GM19238 (cell line): ENCODE measurements around the gene KRTAP5-7.
"Not testable (repeated sequence)": the region's sequence is repeated elsewhere in the genome, so short reads cannot be mapped to it uniquely, and the experiment has no call there.

ENCODE experiments used
- DNase-seq: peaks from one replicate; pipeline ENCODE4 v3.0.0; 2011; ENCODE audit warnings: low spot score; ENCODE audit not compliant: insufficient read length

Gene KRTAP5-7

GRCh38 chr11:71556018-71556417 lies 29.0 kb downstream of the KRTAP5-7 start:
- no peak for DNase-seq

GRCh38 chr11:71557257-71557656 lies 30.2 kb downstream of the KRTAP5-7 start:
- no peak for DNase-seq

GRCh38 chr11:71558996-71559395 lies 31.9 kb downstream of the KRTAP5-7 start:
- DNase-seq: no peak

DNA sequence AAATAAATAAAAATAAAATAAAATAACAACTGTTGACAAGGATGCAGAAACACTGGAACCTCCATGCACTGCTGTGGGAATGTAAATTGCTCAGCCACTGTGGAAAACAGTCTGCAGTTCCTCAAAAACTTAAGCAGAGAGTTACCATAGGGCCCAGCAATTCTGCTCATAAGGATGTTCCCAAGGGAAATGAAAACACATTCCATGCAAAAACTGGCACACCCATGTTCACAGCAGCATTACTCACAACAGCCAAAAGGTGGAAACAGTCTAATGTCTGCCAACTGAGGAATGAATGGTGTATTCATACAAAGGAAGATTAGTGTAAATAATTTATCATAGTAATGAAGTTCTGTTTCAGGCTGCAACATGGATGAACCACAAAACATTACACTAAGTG lies 35.1 kb downstream of the KRTAP5-7 start:
- no peak for DNase-seq

DNA sequence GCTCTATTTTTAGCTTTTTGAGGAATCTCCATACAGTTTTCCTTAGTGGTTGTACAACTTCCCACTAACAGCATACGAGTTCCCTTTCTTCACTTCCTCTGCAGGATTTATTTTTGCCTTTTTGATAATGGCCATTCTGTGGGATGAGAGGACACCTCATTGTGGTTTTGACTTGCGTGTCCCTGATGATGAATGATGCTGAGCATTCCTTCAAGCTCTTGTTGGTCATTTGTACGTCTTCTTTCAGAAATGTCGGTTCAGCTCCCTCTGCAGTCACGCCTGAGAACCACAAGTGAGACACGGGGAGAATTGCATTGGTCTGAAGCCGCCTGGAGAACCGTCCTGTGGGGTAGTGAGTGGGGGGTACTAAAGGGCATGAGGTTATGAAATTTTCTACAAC lies 36.3 kb downstream of the KRTAP5-7 start:
- DNase-seq: peak; percentile 40

GRCh38 chr11:71564430-71564829 lies 37.4 kb downstream of the KRTAP5-7 start:
- no peak for DNase-seq

GRCh38 chr11:71565263-71565662 lies 38.2 kb downstream of the KRTAP5-7 start, which contains the start of gene KRTAP5-10:
Gene KRTAP5-10, plus strand, starts transcription at chr11:71565563. Its CDS starts 25 bp downstream, at chr11:71565588.
- DNase-seq: no peak

DNA sequence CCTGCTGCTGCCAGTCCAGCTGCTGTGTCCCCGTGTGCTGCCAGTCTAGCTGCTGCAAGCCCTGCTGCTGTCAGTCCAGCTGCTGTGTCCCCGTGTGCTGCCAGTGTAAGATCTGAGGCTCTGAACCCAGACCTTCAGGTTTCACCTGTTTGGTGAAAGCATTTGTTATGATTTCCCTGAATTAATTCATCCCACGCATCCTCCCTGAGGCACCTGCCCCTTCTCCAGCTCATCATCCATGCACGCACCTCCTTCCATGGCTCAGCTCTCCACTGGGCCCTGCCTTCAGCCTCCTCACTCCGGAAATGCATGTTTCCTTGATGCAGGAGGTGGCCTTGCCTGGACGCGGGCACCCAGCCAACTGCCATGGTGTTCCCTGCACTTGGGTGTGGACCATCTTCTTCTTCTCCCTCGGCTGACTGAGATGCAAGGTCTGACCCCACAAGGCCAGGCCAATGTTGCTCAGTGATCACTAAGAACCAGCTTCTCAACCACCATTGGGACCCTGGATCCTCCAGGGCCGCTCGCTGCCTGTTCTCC lies 39.1 kb downstream of the KRTAP5-7 start:
- DNase-seq: no peak

DNA sequence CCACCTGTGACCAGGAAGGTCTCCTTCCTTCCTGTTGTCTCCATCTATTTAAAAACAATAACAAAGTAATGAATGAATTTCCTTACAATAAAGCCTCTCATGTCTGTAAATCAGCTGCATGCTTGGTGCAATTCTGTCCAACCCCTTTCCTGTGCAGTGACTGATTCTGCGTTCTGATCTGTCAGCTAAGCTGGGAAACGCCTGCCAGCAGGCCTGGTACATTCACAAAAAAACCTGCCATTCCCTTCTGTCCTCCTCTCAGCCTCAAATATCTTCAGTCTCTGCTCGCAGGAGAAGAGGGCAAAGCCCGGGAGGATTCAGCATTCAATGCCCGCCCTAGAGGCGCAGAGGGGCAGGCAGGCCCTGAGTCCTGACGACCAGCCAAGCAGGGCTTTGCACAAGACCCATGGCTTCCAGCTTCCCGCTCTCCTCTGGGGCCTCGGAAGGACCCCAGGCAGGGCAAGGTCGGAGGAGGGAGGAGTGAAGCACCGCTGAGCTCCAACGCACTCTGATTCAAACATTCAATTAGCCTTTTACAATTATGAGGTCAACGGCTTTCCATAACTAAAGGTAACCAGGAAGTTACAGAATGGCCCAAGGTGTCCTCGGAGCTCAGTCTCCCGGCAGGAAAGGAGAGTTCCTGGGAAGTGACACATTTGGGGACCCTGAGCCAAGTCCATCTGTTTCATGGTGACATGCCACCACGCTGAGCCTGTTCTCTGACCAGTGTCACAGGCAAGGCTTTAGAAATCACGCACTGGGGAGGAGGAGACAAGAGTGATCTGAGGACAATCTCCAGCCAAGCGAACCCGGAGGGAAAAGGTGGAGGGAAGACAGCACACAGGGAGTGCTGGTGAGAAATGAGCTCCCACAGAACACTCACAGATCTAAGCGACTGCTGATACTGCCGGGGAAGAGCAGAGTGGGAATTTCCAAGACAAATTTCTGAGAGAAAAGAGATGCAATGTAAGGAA lies 39.8 kb downstream of the KRTAP5-7 start:
- DNase-seq: not testable (repeated sequence)

- not testable (repeated sequence) for DNase-seq
Measured at GRCh38 chr11:71567633-71568032, 40.6 kb downstream of the KRTAP5-7 start.

DNA sequence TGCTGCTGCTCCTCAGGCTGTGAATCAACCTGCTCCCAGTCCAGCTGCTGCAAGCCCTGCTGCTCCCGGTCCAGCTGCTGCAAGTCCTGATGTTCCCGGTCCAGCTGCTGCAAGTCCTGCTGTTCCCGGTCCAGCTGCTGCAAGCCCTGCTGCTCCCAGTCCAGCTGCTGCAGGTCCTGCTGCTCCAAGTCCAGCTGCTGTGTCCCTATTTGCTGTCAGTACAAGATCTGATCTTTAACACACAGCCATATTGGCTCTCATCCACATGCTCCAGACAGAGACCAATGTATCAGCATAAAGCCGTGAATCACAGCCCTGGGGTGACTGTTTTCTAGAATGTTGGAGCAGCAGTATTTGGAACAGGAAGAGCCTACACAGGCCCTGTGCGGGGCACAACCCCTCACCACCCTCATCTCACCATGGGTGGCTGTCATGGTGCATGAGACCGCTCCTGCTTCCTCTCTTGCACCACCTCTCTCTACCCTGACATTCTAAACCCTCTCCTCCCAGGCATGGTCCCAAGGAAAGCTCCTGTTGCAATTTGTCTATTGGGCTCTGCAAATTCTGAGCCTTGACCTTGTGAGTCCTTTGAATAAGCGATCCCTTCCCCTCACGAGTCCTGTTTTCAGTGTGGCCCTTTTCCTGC lies 41.8 kb downstream of the KRTAP5-7 start:
- DNase-seq: no peak

- not testable (repeated sequence) for DNase-seq
Measured at GRCh38 chr11:71571101-71571850, 44.2 kb downstream of the KRTAP5-7 start.

- DNase-seq: no peak
Measured at GRCh38 chr11:71572811-71573210, 45.7 kb downstream of the KRTAP5-7 start.

DNA sequence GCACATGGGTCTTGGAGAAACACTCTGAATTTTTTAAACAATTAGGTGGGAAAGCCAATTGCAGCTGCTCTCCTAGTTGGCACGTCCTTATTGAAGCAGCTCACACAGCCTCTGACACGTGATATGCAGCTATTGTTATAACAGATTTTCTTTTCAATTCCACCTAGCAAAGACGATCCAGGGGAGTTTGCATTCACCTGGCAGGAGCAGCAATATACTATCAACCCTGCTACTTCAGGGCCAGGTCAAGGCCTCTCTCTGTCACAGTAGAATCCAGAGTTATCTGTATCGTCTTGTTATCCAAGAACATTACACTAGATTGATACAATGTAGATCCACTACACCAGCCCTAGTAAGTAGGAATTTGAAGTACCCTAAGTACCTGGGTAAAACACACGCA lies 47.4 kb downstream of the KRTAP5-7 start:
- DNase-seq: no peak

GRCh38 chr11:71575723-71576424 lies 48.8 kb downstream of the KRTAP5-7 start:
- DNase-seq: no peak

DNA sequence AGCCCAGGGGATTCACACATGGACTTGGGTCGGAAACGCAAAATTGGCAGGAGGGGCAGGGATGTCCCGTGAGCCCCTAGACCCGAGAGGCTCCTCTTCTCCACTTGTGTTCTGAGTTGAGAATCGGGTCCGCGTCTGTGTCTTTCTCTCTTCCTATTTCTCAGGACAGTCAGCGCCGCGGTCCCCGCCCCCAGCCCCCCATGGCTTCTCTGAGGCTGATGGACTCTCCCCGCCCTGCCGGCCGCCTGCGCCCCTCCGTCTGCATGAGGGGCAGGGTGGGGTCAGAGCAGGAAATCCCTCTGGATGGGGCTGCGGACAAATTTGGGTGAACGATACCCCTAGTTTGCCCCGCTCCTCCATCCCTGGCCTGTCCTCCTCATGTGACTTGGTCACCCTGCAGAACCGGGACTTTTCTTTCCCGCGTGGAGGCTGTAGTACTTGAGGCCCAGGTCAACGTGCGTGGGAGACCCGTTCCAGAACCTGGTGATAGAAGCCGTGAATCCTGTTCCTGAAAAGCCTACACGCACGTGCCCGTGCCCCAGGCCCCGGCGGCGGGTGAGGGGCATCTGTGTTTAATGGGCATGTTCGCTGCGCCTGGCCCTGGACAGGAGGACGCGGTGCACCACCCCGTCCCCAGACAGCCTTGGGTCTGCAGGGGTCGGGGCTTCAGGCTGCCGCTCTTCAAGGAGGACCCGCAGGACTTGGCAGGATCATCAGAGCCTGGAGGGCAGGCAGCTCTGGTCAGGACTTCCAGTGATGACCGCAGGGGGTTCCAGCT lies 49.8 kb downstream of the KRTAP5-7 start:
- not testable (repeated sequence) for DNase-seq

- DNase-seq: no peak
Measured at GRCh38 chr11:71577469-71578004, 50.5 kb downstream of the KRTAP5-7 start.
